Endothelial cell of umbilical vein (primary cell): ENCODE data around the gene CDK5. TPM values are rescaled to one million over a fixed set of nuclear protein-coding genes. Genes with fewer than 3 reads are reported as not detected.

ENCODE experiments used
- BruUV-seq: library from RNA; stranded (reverse); fragments of 400-500 nt; replicated peaks from 2 replicates; lab custom pipeline; 2021; lab: Mats Ljungman, UMichigan
- CTCF ChIA-PET: fragments of 300-600, 350-600 bp; sonication (Branson Sonifier 250); formaldehyde crosslinking; loops from one replicate; lab custom pipeline; 2021; ENCODE audit warnings: antibody characterized with exemption, inconsistent platforms; lab: Charles Lee
- POLR2A ChIA-PET: fragments of 300-600, 350-600 bp; sonication (Branson Sonifier 250); formaldehyde crosslinking; loops from one replicate; lab custom pipeline; 2021; ENCODE audit warnings: antibody characterized with exemption, inconsistent platforms; lab: Charles Lee
- DNase-seq: peaks from one replicate; pipeline ENCODE4 v3.0.0-alpha.2; 2011; ENCODE audit warnings: low read depth, low spot score
- FAIRE-seq: peaks from 2 replicates; lab custom pipeline; 2011; peaks lifted over from hg19 to GRCh38; lab: Jason Lieb, UNC
- H2AFZ ChIP-seq: 2 replicates; pipeline ENCODE4 v1.6.0; 2012; ENCODE audit warnings: low read depth, low read length, control low read depth, inconsistent platforms
- H3K27ac ChIP-seq: 2 replicates; pipeline ENCODE4 v1.5.1; 2011; ENCODE audit warnings: low read depth, mild to moderate bottlenecking, control low read depth, low read length, moderate library complexity; ENCODE audit not compliant: insufficient read depth
- H3K27me3 ChIP-seq, 2 experiments: 2 replicates each; pipeline versions ENCODE4 v1.6.0 to v1.6.1; 2011; ENCODE audit warnings: low read length in 2 of 2, mixed read lengths in 1 of 2; ENCODE audit not compliant: control insufficient read depth in 2 of 2, insufficient read depth in 2 of 2
- H3K36me3 ChIP-seq, 2 experiments: 2 replicates in 1 of 2; 3 replicates in 1 of 2; pipeline ENCODE4 v1.5.1; 2011; ENCODE audit warnings: low read length in 2 of 2, mild to moderate bottlenecking in 1 of 2, moderate library complexity in 1 of 2; ENCODE audit not compliant: control insufficient read depth in 2 of 2, insufficient read depth in 2 of 2; ENCODE audit errors: extremely low read depth in 1 of 2
- H3K4me1 ChIP-seq: 3 replicates; pipeline ENCODE4 v1.5.1; 2011; ENCODE audit warnings: mild to moderate bottlenecking, low read length; ENCODE audit not compliant: control insufficient read depth, insufficient read depth; ENCODE audit errors: extremely low read depth
- H3K4me2 ChIP-seq: 2 replicates; pipeline ENCODE4 v1.6.1; 2011; ENCODE audit warnings: low read length, control low read depth, mixed read lengths; ENCODE audit not compliant: insufficient read depth
- H3K4me3 ChIP-seq, 3 experiments: fragments of 200-600 bp in 1 of 3; sonication (generic), shearing (Covaris generic) in 1 of 3; replicated peaks in 1 of 3; 2 replicates each; pipeline ENCODE4 v1.5.1; 2011 to 2016; ENCODE audit warnings: control low read depth in 3 of 3, low read length in 3 of 3, mild to moderate bottlenecking in 2 of 3, inconsistent platforms in 1 of 3, low read depth in 1 of 3, moderate library complexity in 1 of 3; ENCODE audit not compliant: insufficient read depth in 1 of 3
- H3K79me2 ChIP-seq: 2 replicates; pipeline ENCODE4 v1.6.0; 2012; ENCODE audit warnings: low read length, inconsistent platforms; ENCODE audit not compliant: control insufficient read depth, insufficient read depth
- H3K9ac ChIP-seq: replicated peaks from 2 replicates; pipeline ENCODE3; 2011; ENCODE audit warnings: low read length, control low read depth; ENCODE audit not compliant: insufficient read depth; ENCODE audit errors: extremely low read depth
- H3K9me1 ChIP-seq: replicated peaks from 3 replicates; pipeline ENCODE4 v1.6.0; 2011; ENCODE audit warnings: mild to moderate bottlenecking, low read length; ENCODE audit not compliant: control insufficient read depth, insufficient read depth; ENCODE audit errors: extremely low read depth
- H3K9me3 ChIP-seq: replicated peaks from 2 replicates; pipeline ENCODE4 v1.5.1; 2012; ENCODE audit warnings: low read length, inconsistent platforms; ENCODE audit not compliant: control insufficient read depth, insufficient read depth
- H4K20me1 ChIP-seq: replicated peaks from 2 replicates; pipeline ENCODE3; 2011; ENCODE audit warnings: mild to moderate bottlenecking, low read length; ENCODE audit not compliant: control insufficient read depth, insufficient read depth; ENCODE audit errors: extremely low read depth
- CTCF ChIP-seq, 2 donors: IDR thresholded peaks; 1 replicate in 1 of 2; 2 replicates in 1 of 2; pipeline ENCODE4 v1.5.1; 2011; ENCODE audit warnings: low read length in 2 of 2, mild to moderate bottlenecking in 2 of 2, moderate library complexity in 2 of 2, control low read depth in 1 of 2, inconsistent platforms in 1 of 2, low read depth in 1 of 2; ENCODE audit not compliant: insufficient read depth in 1 of 2; ENCODE audit errors: extremely low read depth in 1 of 2
- EZH2 ChIP-seq: IDR thresholded peaks from 2 replicates; pipeline ENCODE4 v1.6.1; 2012; ENCODE audit warnings: borderline replicate concordance, low read depth, mild to moderate bottlenecking, moderate library complexity, low read length, inconsistent platforms; ENCODE audit not compliant: severe bottlenecking
- GATA2 ChIP-seq: IDR thresholded peaks from 2 replicates; pipeline ENCODE4 v1.7.0; 2011; ENCODE audit warnings: low read depth, mild to moderate bottlenecking, moderate library complexity, mixed read lengths, low read length; ENCODE audit not compliant: insufficient read length, insufficient read depth
- JUN ChIP-seq: IDR thresholded peaks from 2 replicates; pipeline ENCODE4 v1.6.1; 2011; ENCODE audit warnings: borderline replicate concordance, low read depth; ENCODE audit not compliant: insufficient read length, insufficient read depth
- MYC ChIP-seq: IDR thresholded peaks from one replicate; pipeline ENCODE4 v1.6.1; 2011; ENCODE audit warnings: mild to moderate bottlenecking, low read depth, low read length
- POLR2AphosphoS5 ChIP-seq: IDR thresholded peaks from 2 replicates; pipeline ENCODE4 v1.6.1; 2012; ENCODE audit warnings: low read depth, mild to moderate bottlenecking, control low read depth, low read length, moderate library complexity; ENCODE audit not compliant: insufficient read depth
- dilution Hi-C: fragments of 300-500 bp; cut with MboI; formaldehyde crosslinking; loops from one replicate; pipeline ENCODE4 v1.15.0; 2019; ENCODE audit warnings: low sequenced_read_pairs; ENCODE audit not compliant: extremely low pct_ligation_motif_present
- intact Hi-C: fragments of 100-400 bp; cut with micrococcal nuclease; formaldehyde crosslinking; loops from one replicate; pipeline ENCODE4 v1.10.0; 2022
- polyA plus RNA-seq, 4 experiments: library from polyadenylated mRNA; depleted of rRNA in 3 of 4; stranded (reverse) in 3 of 4; unstranded in 1 of 4; fragments of >200 nt; gene quantifications; 2 replicates each; pipeline versions ENCODE4 v1.2.1 to v1.2.3, GENCODE V29; 2011 to 2012; ENCODE audit warnings: missing spikeins in 1 of 4
- total RNA-seq: library from RNA; stranded (reverse); gene quantifications from 2 replicates; pipeline ENCODE4 v1.2.3, GENCODE V29; 2021

CDK5 gene
- total and polyA plus RNA-seq, 2 donors (not counting 3 experiments of a cell fraction or from before 2014, with no cell fraction given), result 16.5 to 38.3 TPM

DNA sequence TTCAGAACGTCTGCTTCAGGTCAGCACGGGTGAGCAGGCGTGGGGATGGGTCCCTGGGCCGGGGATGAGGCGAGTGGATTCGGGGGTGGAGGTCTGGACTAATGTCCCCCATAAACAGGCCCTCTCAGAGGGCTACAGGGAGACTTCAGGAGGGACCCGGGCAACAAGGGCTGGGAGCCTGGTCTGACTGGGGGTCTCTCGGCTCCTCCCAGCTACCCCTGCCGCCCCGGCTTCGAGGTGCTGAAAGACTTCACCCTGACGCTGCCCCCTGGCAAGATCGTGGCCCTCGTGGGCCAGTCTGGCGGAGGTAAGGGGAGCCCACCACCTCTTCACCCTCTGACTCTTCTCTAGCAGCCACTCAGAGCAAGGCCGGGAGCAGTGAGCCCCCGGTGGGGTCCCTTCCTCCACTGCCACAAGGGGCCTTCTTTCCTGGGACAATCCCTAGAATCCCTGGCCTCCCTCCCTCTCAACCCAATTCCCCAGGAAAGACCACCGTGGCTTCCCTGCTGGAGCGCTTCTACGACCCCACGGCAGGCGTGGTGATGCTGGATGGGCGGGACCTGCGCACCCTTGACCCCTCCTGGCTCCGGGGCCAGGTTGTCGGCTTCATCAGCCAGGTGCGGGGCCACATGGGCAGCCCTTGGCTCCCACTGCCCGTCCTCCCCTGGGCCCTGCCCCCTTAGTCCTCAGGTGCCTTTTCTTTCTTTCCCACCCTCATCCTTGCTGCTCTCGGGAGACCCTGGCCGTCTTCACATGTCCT, 16.9 kb downstream of the CDK5 start:
- Histone ChIP-seq H4K20me1 (no peaks in the 10 kb centered on the region), H3K4me3 (no peak overlapping the region), H2AFZ (no peak overlapping the region), H3K9me3 (no peaks in the 10 kb centered on the region), H3K27ac (no peak overlapping the region), H3K9me1 (no peaks in the 10 kb centered on the region), H3K36me3 (peaks cover 0 to 6% of the 10 kb centered on the region in 2 experiments), H3K27me3 (no peaks in the 10 kb centered on the region), H3K4me2 (no peak overlapping the region), H3K79me2 (no peaks in the 10 kb centered on the region), H3K4me1 (peaks cover 20% of the 10 kb centered on the region), H3K9ac (no peak overlapping the region)
- dilution Hi-C loops, result no loop called here
- DNase-seq, result no peak
- FAIRE-seq, result no peak
- ChIA-PET POLR2A (interaction anchor here (1.1 kb wide), 1 partner anchor 10 kb away, joined by 3 read pairs; no protein-coding TSS in a partner anchor), CTCF (interaction anchor here (1.0 kb wide), 1 partner anchor 22 kb away, joined by 3 read pairs; no protein-coding TSS in a partner anchor)
- intact Hi-C loops, result no loop called here
- TF ChIP-seq MYC, result no peak
- TF ChIP-seq JUN, result no peak
- no peak for TF ChIP-seq GATA2
- no peak for TF ChIP-seq CTCF (IDR thresholded peaks at IDR 0.05; ENCODE audit: extremely low read depth in 1 of 2, insufficient read depth in 1 of 2, low read depth in 1 of 2, low read length in 2 of 2)
- TF ChIP-seq POLR2AphosphoS5, result no peak
- no peak for TF ChIP-seq EZH2
- no TSS peak for BruUV-seq
